ENCODE data around the gene TOX2. TPM values are rescaled to one million over a fixed set of nuclear protein-coding genes. Genes with fewer than 3 reads are reported as not detected.

Gene TOX2
- total RNA-seq, 1 donor from 2014 or later, result not detected

DNA sequence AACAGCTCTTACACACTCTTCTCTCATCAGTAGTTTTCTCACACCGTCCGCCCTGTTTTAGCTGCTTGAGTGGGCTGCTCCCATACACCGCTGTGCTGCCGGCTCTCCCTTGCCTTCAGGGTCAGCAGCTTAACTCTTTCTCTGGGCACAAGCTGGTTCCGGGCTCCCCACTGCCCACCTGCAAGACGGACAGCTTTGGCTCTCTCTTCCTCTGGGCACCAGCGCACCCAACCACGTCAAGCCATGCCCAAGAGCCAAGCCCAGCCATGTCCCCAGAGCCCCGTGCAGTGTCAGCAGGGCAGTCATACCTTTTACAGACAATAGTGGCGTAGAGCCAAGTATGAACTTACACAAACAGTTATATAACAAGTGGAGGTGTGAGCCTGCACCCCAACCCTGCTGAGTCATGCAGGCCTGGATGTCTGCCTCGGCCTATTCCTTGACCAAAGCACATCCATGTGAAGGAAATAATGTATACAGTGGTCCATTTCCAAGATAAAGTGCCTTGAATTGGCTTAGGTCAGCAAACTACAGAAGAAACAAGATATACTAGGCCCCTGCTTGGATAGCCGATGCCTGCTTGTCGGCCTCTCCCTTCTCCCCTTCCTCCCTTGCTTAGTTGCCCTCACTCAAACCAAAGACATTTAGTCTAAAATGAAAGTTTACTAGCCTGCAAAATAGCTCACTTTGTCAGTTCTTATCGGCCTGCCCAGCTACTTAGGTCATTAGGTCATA lies 183.0 kb downstream of the TOX2 start:
- FAIRE-seq (no peak), DNase-seq (ENCODE audit: low read depth) (peak; percentile 73)
- H3K4me3 ChIP-seq (ENCODE audit: low read depth, low read length), result no peak overlapping the region
- TF ChIP-seq CTCF (IDR thresholded peaks at IDR 0.05; ENCODE audit: insufficient read depth, low read length, severe bottlenecking), result no peak
- H3K36me3 ChIP-seq (ENCODE audit: control insufficient read depth, insufficient read depth, low read length), result no peaks in the 10 kb centered on the region
- no peaks in the 10 kb centered on the region for H3K27me3 ChIP-seq (ENCODE audit: control insufficient read depth, insufficient read depth, low read length)

- FAIRE-seq (no peak), DNase-seq (ENCODE audit: low read depth) (no peak)
- no peak for TF ChIP-seq CTCF (IDR thresholded peaks at IDR 0.05; ENCODE audit: insufficient read depth, low read length, severe bottlenecking)
Measured at GRCh38 chr20:44098256-44098630, 183.6 kb downstream of the TOX2 start.

DNA sequence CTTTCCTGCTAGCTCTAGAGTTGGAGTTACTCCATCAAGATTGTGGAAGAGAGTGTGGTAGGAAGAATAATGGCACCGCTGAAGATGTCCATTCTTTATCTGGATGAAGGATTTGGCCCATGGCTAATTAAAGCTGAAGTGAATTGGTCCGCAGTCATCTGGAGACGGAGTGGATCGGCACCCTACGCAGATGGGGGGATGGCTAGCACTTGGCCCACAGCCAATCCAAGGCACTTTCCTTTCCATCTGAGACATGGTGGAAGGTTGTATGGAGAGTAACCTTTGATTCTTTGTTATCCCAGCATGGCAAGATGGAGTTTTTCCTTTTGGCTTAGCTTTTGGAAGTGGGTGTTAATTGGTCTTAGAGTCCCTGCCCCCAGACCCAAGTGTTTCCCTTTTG lies 184.0 kb downstream of the TOX2 start:
- no peaks in the 10 kb centered on the region for H3K36me3 ChIP-seq (ENCODE audit: control insufficient read depth, insufficient read depth, low read length)
- TF ChIP-seq CTCF (IDR thresholded peaks at IDR 0.05; ENCODE audit: insufficient read depth, low read length, severe bottlenecking), result no peak
- FAIRE-seq (no peak), DNase-seq (ENCODE audit: low read depth) (no peak)
- no peak overlapping the region for H3K4me3 ChIP-seq (ENCODE audit: low read depth, low read length)
- no peaks in the 10 kb centered on the region for H3K27me3 ChIP-seq (ENCODE audit: control insufficient read depth, insufficient read depth, low read length)

More at GRCh38 chr20:44098256-44098630, 183.6 kb downstream of the TOX2 start:
- no peaks in the 10 kb centered on the region for H3K27me3 ChIP-seq (ENCODE audit: control insufficient read depth, insufficient read depth, low read length)
- no peak overlapping the region for H3K4me3 ChIP-seq (ENCODE audit: low read depth, low read length)
- no peaks in the 10 kb centered on the region for H3K36me3 ChIP-seq (ENCODE audit: control insufficient read depth, insufficient read depth, low read length)

GRCh38 chr20:44099832-44100231 lies 185.2 kb downstream of the TOX2 start:
- TF ChIP-seq CTCF (IDR thresholded peaks at IDR 0.05; ENCODE audit: insufficient read depth, low read length, severe bottlenecking), result no peak
- Histone ChIP-seq H3K27me3 (ENCODE audit: control insufficient read depth, insufficient read depth, low read length) (no peaks in the 10 kb centered on the region), H3K4me3 (ENCODE audit: low read depth, low read length) (no peak overlapping the region), H3K36me3 (ENCODE audit: control insufficient read depth, insufficient read depth, low read length) (no peaks in the 10 kb centered on the region)
- no peak for DNase-seq (ENCODE audit: low read depth)
- FAIRE-seq, result no peak

DNA sequence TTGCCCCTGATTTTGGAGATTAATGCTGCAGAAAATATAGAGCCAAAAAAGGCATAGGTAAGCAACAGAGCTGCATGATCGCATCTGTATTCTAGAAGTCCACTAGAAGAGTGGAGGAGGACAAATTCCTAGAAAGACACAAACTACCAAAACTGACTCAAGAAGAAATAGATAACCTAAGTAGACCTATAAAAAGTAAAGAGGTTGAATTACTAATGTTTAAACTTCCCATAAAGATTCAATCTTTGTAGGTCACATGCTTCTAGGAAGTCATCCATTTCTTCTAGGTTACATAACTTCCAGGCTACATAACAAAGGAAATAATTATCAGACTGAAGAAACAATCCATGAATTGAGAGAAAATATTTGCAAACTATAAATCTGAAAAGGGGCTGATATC lies 187.9 kb downstream of the TOX2 start:
- no peak for DNase-seq (ENCODE audit: low read depth)
- H3K27me3 ChIP-seq (ENCODE audit: control insufficient read depth, insufficient read depth, low read length), result no peaks in the 10 kb centered on the region
- no peak for FAIRE-seq
- H3K4me3 ChIP-seq (ENCODE audit: low read depth, low read length), result no peak overlapping the region
- H3K36me3 ChIP-seq (ENCODE audit: control insufficient read depth, insufficient read depth, low read length), result no peaks in the 10 kb centered on the region
- TF ChIP-seq CTCF (IDR thresholded peaks at IDR 0.05; ENCODE audit: insufficient read depth, low read length, severe bottlenecking), result no peak

Data from bronchial epithelial cell (primary cell).